Stimulated activated naive CD8-positive, alpha-beta T cell treated with anti-CD3 and anti-CD28 coated beads, Interleukin-15, Interleukin-2, amounts not matched to agents 100 U/mL and 50 U/mL, for 24 hours (primary cell): Measurements from ENCODE around the gene GSTCD.
A peak's percentile ranks its signal among the peaks of the same experiment; 100 is the strongest.
"Not testable (repeated sequence)": the region's sequence is repeated elsewhere in the genome, so short reads cannot be mapped to it uniquely, and the experiment has no call there.

Source experiments
- ATAC-seq: fragments of 150-1000 bp; cut with Tn5 transposase; one replicate; pipeline ENCODE4 v1.10.0; 2021
- DNase-seq: peaks from one replicate; pipeline ENCODE4 v3.0.0; 2021

GSTCD gene

DNA sequence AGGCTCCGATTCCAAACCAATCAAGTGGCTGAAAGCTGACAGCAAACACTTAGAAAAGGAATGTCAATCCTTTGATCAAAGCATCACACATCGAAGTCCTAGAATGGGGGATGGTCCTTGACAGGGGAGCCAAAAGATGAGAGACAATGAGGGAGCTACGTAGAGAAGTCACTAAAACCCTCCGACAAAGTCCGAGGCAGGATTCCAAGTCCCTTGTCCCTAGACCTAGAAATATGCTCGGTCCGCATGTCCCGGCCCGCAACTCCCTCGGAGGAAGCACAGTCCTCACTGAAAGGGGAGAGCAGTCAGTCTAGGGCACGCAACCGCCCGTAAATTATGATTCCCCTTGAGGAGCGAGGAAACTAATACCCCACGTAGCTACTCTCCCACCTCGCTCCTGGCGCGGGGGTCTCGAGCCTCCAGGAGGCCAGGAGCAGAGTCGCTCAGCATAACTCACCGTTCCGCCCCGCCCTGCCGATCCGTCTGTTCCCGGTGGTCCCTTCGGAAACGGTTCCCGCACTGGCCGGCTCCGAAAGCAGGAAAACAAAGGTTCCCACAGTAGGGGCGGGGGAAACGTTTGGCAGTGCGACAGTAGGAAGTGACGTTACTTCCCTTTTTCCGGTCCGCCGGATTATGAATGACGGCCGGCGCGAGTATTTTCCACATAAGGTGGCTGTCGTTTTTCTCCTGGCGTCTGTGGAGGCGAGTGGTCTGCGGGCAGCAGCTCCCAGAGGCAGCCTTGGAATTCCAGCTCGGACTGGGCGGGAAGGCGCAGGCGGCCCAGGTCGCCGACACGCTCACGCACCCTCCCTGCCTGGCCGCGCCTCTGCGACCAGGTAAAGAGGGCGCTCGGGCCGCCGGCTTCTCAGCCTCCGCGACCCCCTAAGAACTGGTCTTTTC is at the start of gene GSTCD, which contains the start of gene INTS12:
TSS of gene GSTCD (plus strand) at position 604 of the 900 bp plus-strand sequence. CDS start 8,830 bp downstream, outside the sequence.
TSS of gene INTS12 (minus strand) at position 509 of the 900 bp plus-strand sequence. CDS start 8,684 bp downstream, outside the sequence.
- ATAC-seq: peak; percentile 97
- DNase-seq: peak; percentile 90

DNA sequence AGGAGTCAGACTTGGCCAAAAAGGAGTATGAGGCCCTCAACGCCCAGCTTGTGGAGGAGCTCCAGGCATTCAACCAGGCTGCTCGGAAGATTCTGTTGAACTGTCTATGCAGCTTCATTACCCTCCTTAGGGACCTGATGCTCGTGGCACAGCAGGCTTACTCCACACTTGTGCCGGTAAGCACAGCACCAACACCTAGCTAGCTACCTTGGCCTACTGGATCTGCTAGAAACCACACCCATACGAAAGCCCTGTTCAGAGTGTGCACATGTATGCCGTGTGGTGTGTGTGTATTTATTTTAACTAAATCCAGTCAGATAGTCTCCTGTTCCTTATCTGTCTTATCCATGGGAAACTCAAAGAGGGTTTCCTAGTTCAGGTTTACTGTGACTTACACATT is 49.4 kb upstream of the GSTCD start:
- DNase-seq (no peak), ATAC-seq (no peak)

DNA sequence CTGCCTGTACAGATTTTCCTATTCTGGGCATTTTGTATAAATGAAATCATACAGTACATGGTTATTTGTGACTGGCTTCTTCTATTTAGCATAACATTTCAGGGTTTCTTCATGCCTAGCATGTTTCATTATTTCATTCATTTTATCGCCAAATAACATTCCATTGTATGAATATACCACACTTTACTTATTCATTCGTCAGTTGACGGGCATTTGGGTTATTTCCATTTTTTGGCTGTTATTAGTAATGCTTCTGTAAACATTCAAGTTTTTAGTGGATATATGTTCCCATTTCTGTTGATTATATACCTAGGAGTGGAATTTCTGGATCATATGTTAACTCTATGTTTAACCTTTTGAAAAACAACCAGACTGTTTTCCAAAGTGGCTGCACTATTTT is 47.6 kb upstream of the GSTCD start:
- ATAC-seq (no peak), DNase-seq (no peak)

GRCh38 chr4:105662935-105663675 is 45.5 kb upstream of the GSTCD start:
- DNase-seq: no peak
- ATAC-seq: no peak

GRCh38 chr4:105666693-105667092 is 41.9 kb upstream of the GSTCD start:
- no peak for DNase-seq
- ATAC-seq: no peak

- no peak for DNase-seq
- ATAC-seq: no peak
Observed at GRCh38 chr4:105670684-105671083, 37.9 kb upstream of the GSTCD start.

DNA sequence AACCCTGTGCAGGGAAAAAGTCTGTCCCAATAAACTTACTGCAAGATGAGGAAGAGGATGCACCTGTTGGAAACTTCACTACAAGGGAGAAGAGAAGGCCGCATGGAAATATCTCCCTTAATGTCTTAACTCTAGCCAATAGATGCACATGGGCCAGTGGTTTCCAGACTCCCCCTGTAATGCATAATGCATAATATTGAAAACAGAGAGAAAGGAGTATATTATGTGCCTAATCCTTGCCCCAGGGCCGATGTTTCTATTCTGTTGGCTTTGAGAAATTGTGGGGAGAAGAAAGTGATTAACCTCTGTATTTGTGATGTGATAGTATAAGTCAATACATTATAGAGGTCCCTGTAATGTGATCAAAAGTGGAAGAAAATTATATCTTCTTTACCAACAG is 37.3 kb upstream of the GSTCD start:
- no peak for ATAC-seq
- DNase-seq: no peak

DNA sequence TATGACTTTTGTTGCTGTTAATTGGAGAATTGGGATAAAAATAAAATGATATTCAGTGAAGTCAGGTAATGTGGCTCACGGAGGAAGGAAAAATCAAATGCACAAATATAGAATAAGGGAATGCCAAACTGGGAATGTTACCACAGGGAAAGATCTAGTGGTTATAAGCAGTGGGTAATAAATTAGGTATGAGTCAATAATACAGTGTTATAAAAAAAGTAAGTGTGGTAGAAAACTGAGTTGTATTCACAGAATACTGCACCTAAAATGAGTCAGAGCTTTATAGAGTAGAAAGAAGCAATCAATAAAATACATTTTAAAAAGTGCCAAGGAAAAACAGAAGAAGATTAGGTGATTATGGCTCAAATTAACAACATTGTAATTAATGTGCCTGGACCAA is 34.6 kb upstream of the GSTCD start:
- DNase-seq (no peak), ATAC-seq (no peak)

DNA sequence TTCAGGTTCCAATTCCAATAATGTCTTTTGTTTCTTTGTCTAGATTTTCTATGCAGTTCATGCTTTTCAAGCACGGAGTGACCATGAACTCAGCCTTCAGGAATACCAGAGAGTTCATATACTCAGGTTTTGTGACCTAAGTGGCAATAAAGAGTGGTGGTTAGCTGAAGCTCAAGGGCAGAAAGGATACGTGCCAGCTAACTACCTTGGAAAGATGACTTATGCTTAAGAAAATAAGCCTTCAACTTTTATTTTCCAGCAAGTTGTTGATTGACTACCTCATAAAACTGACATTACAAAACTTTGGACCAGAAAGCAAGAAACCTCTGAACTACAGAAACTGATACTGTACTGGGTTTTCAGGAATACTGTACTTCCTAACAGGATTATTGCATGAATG is 30.9 kb upstream of the GSTCD start:
- ATAC-seq (no peak), DNase-seq (no peak)

- DNase-seq (no peak), ATAC-seq (no peak)
Observed at GRCh38 chr4:105679186-105679585, 29.4 kb upstream of the GSTCD start.

DNA sequence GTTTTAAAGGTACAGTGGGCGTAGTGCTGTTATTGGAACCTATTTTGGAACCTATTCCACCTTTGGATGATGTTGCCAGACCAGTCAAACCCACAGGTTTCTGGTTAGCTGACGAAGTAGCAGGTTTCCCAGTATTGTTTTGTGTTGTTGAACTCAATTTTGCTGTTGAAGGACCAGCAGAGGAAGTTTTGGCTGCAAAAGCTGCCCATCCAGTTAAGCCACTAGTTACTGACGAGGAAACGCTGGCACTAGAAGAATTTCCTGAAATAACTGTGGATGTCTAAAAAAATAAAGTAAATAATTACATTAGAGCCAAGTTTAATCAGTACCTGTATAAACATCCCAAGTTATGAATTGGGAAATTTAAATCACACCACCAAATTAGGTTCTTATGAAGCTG is 25.5 kb upstream of the GSTCD start:
- DNase-seq (no peak), ATAC-seq (no peak)

GRCh38 chr4:105686571-105686970 is 22.0 kb upstream of the GSTCD start:
- ATAC-seq (no peak), DNase-seq (no peak)

DNA sequence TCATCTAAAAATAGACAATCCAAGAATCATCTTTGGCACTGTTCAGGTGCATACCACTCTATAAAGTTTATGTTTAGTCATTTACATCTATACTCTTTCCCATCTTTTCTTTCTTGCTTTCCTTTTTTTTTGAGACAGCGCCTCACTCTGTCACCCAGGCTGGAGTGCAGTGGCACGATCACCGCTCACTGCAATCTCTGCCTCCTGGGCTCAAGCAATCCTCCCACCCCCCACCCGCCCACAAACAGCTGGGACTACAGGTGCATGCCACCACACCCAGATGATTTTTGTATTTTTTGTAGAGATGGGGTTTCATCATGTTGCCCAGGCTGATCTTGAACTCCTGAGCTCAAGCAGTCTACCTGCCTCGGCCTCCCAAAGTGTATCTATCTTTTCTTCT is 13.8 kb upstream of the GSTCD start:
- ATAC-seq, DNase-seq: not testable (repeated sequence)

DNA sequence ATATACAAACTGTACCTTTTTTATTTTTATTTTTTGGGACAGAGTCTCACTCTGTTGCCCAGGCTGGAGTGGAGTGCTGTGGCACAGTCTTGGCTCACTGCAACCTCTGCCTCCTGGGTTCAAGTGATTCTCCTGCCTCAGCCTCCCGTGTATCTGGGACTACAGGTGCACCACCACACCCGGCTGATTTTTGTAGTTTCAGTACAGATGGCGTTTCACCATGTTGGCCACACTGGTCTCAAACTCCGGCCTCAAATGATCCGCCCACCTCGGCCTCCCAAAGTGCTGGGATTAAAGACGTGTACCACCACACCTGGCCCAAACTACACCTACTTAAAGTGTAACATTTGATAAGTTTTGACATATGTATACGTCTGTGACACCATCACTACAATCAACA is 12.8 kb upstream of the GSTCD start:
- not testable (repeated sequence) for ATAC-seq, DNase-seq

DNA sequence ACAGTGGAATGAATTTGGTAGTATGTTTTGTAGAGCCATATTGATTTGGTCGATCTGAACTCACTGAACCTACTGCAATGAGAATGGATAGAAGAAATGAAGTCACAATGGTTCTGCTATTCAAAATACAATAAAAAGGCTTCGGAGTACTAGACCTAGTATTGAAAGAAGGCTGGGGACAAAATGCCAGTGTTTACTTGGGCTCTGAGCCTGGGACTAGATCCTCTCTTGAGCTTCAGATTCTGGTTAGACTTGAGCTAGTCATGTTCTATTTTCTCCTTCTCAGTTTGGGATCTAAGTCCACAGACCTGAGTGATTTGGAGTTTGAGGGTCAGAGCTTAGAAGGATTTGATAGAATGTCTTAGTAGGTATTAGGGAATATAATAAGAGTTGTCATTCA is 10.0 kb upstream of the GSTCD start:
- DNase-seq (no peak), ATAC-seq (no peak)

DNA sequence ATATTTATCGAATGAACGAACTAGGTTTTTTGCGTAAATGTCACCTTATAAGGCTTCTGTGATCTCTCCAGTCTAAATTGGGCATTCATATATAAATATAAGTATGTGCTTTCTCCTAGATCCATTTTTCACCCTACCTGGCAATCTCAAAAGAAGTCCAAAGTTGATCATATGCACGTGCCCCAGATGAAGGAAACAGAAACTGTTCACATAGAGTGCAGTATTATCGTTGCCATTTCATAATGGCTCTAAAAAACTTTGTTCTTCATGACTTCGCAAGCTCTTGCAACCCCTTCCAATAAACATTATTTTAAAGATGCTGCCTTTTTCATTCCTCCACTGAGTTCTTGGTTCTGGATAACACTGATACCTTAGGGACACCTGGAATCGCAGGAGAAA is 803 bp upstream of the GSTCD start:
- DNase-seq: no peak
- ATAC-seq: no peak

GRCh38 chr4:105709081-105709450 is 482 bp downstream of the GSTCD start:
- ATAC-seq (peak; percentile 10), DNase-seq (no peak)

DNA sequence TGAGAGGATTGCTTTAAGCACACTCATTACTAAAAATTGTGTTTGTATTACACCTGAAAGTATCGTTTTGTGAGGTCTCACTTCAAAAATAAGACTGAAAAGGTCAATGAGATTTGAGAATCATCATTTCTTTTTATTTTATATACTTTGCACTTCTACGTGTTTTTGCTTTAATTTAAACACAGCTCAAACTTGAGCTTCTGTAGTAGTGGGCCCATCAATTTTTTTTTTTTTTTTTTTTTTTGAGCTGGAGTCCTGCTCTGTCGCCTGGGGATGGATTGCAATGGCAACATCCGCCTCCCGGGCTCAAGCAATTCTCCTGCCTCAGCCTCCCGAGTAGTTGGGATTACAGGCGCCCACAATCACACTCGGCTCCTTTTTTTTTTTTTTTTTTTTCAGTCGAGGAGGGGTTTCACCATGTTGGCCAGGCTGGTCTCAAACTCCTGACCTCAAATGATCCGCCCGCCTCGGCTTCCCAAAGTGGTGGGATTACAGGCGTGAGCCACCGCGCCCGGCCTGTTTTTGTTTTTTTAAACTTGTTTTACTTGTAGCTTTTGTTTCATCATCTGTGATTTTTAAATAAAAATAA is 1.5 kb downstream of the GSTCD start:
- DNase-seq: no peak

GRCh38 chr4:105710678-105711077 is 2.1 kb downstream of the GSTCD start:
- ATAC-seq (no peak), DNase-seq (no peak)

More for the DNA sequence above, 1.5 kb downstream of the GSTCD start:
- no peak for ATAC-seq

DNA sequence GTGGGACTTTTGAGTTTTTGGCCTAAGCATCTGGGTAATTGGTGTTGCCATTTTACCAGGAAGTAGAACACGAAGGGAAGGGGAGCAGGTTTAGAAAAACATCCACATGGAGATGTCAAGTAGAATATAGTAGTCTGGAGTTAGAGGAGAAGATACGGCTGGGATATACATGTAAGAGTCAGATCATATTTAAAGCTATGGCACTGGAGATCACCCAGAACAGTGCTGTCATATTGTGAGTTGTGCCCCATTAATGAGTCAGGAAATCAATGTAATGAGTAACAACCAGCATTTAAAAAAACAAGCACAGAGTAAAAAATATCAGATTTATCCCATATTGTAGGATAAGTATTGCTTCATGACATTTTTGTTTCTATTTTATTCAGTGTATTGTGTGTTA is 4.2 kb downstream of the GSTCD start:
- no peak for ATAC-seq
- DNase-seq: no peak

- DNase-seq (no peak), ATAC-seq (no peak)
Observed at GRCh38 chr4:105714071-105714521, 5.5 kb downstream of the GSTCD start.

GRCh38 chr4:105714932-105715331 is 6.3 kb downstream of the GSTCD start:
- DNase-seq (no peak), ATAC-seq (no peak)
